ENCODE results near the gene SMPD3.

DNA sequence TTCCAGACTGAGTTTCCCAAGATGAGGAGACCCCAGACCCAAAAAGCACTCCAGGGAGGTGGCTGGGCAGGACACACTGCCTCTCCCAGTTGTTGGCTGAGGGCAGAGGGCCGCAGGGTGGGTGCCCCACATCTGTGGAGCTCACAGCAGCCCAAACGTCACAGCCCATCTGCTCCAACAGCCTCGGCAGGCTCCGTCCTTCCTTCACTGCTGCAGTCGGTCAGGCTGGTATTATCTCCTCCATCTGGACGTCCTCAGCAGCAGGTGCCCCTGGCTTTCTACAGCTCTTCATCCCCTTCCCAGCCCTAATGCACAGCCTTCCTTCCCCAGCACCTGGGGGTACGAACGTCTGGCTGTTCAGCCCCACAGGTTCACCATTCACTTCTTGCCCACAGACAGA lies 82.2 kb downstream of the SMPD3 start:
- TF ChIP-seq SIN3A (IDR thresholded peaks at IDR 0.05; ENCODE audit: borderline replicate concordance, insufficient read depth, low read length) (no peak), POLR2AphosphoS5 (IDR thresholded peaks at IDR 0.05; ENCODE audit: low read depth, low read length) (no peak), TAF1 (IDR thresholded peaks at IDR 0.05; ENCODE audit: borderline replicate concordance, insufficient read depth, low read length) (no peak), REST (IDR thresholded peaks at IDR 0.05; ENCODE audit: insufficient read depth in 1 of 2, low read depth in 2 of 2, low read length in 2 of 2) (no peak), FOXP2 (optimal IDR thresholded peaks at IDR 0.05; ENCODE audit: borderline replicate concordance, extremely low read depth, extremely low read length, insufficient read depth) (no peak)
